CD4-positive, alpha-beta T cell treated with Interleukin-10 for 1 hour (primary cell): ENCODE measurements around the gene LRRFIP1.
A peak's percentile ranks its signal among the peaks of the same experiment; 100 is the strongest.
"Not testable (repeated sequence)": the region's sequence is repeated elsewhere in the genome, so short reads cannot be mapped to it uniquely, and the experiment has no call there.

Source experiments
- DNase-seq: peaks from one replicate; pipeline ENCODE4 v3.0.0-alpha.2; 2020

Gene LRRFIP1

DNA sequence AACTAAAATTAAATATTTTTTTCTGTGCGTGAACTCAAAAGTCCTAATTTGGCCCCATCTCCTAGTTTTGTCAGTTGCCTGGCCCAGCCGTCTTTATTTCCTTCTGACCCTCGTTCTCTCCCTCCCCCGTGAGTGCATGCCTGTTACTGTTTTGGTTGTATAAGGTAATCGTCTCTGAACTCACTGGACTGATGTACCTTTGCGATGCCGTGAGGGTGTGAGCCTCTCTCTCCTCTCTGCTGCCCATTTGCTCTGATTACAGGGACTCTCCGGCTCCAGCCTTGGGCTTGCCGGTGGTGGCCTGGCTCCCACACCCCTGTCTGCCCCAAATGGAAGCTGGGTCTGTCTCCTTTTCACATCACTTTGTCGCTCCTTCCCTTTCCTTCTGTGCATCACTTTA lies 104.7 kb downstream of the LRRFIP1 start:
- no peak for DNase-seq

DNA sequence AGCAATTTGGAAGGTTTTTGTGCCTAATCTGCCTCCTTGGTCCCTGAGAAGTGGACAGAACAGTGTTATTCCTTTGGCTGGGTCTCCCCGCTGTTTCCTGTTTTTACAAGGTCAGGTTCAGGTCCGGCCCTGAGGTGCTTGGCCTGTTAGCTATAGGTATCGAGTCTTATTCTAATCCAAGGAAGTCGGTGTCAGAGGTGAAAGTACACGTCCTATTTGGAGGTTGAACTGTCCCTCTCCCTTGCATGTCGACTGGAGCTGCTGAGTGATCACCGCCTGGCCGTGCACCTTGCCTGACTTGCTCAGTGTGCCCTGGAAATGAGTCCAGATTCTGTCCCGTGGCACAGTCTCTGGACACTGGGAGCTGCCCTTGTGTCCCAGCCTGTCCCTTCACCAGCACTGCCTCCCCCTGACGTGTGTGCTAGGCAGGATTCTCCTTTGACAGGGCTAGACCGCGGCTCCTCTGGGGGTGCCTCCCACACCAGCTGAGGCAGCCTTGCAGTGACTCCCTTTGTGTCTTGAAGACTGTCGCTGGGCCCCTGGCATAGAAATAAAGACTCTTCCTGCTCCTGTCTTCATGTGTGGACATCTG lies 105.5 kb downstream of the LRRFIP1 start:
- no peak for DNase-seq

DNA sequence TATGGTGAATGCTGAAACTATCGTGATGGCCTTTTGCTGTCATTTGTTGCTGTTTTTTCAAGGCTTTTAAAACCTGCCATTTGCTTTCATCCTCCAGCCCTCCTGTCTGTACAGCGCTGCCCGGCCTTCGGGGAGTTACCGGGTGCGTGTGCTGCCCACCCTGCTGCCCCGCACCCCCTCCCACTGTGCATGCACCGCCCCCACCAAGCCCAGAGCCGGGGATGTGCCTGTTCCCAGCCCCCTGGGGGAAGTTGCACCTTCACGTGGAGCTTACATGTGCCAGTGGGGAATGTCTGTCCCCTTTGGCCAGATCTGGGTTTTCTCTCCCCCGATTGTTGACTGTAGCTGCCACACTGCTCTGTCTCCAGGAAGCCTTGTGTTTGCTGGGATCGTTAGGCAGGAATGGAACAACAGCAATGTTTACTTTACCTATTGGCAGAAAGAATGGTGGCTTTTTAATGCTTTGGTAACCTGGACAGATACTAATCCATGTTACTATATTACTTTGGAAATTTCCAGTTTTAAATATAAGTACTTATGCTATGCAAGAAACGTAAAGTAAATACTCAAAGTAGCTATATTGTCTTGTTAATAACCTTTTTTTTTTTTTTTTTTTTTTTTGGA lies 106.4 kb downstream of the LRRFIP1 start:
- no peak for DNase-seq

- no peak for DNase-seq
These were observed 107.7 kb downstream of the LRRFIP1 start for GRCh38 chr2:237734905-237735623.

- DNase-seq: no peak
These were observed 108.4 kb downstream of the LRRFIP1 start for GRCh38 chr2:237735798-237736197.

- DNase-seq: no peak
These were observed 109.4 kb downstream of the LRRFIP1 start for GRCh38 chr2:237736783-237737182.

DNA sequence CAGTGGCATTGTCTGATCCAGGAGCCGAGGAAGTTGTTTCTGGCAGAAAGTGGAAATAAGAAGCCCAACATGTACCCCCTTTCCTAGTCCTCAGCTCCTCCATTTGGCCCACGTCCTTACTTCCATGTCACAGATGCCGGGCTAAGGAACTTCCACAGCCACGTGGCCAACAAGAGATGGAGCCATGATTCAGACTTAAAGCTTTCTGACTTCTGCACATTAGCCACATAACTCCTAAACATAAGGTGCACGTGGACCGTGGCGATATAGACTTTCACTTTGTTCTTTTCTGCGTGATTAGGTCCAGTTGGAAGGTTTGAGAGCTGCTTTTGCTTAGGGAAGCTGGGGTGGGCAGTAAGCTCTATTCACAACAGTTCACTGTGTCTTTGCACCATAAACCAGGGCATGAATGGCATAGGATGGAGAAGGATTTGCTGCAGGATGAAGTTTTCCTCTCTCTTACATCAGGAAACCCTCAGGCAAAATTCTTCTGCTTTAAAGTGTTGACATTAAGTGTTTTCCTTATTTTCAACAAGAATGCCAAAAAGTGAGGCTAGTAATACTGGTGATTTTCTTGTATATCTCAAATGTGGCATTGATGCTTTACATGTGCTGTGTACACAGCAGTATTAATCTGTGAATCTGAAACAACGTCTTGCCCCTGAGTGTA lies 109.9 kb downstream of the LRRFIP1 start:
- no peak for DNase-seq

DNA sequence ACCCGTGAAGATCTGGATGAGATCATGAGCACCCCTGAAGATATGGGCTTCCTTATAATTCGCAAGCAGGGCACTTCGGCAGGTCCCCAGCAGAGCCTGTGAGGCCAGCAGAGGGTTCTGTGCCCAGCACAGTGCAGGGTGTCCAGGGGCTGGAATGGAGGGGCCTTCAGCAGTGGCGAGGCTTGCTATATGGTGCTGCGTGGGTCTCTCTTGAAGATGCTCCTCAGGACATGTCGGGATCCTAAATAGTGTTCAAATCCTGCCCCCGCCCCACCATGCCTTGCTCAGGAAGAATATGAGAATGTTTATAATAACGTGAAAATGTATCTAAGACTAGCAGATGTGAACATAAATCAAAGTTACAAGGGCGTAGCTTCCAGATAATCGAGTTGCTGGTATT lies 110.9 kb downstream of the LRRFIP1 start:
- DNase-seq: no peak

GRCh38 chr2:237739101-237739500 lies 111.7 kb downstream of the LRRFIP1 start:
- DNase-seq: no peak

DNA sequence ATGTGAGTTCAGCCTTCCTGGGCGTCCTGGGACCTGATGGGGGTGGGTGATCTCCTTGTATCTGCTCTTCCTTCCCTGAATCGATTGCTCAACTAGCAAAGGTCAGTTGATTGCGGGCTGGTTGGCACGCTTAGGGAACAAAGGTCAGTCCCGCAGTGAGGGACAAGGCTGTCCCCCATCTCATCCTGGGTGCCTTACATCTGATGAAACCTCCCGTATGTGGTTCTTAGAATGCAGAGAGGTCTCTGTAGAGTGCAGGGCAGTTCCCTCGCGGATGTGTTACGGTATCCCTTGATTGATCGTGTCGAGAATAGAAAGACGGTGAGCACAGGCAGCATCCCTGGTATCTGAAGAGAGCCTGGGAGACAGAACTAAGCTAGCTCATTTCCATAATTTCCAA lies 114.8 kb downstream of the LRRFIP1 start:
- no peak for DNase-seq

GRCh38 chr2:237742614-237743013 lies 115.2 kb downstream of the LRRFIP1 start:
- no peak for DNase-seq

DNA sequence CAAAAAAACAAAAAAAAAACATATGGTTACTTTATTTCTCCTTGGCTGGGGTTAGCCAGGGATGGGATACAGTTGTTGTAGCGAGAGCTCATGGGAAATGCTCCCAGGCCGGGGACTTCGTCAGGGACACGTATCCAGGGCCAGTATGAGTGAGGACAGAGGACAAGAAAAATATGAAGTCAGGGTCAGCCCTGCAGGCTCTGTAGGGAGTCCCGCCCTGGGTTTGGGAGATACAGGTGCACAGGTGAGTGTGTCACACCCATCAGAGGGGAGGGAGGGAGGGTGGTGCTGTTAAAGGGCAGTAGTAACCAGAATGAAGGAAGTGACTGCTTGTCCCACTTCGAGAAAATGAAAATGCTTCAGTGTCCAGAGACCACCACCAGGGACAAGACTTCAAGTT lies 115.6 kb downstream of the LRRFIP1 start:
- no peak for DNase-seq

DNA sequence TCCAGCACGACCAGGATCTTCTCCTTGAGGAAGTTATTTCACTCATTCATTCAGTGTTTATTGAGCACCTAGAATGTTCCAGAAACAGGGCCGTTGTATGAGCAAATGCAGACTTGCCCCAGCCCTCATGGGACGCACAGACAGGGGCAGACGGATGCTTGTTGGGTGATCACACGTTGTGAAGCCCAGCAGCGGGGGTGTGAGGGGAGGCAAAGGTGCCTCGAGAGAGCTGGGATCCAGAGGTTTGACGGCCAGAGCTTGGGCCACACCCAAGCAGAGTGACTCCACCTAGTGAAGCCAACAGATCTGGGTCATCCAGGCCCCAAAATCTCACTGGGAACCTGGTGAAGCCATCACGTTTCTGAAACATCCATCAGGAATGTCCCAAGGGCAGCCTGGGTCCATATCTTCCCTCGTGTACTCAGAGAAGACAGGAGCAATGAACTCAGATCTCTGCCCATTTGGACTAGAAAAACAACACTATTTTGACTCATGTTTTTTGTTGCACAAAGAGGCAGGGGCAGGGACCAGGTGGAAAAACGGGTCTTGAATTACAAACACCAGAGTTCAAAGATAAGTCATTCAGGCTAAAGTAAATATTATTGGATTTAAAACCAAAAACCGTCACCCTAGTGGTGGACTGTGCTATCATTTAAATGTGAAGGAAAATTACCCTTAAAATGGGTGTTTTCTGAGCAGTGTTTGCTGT lies 116.3 kb downstream of the LRRFIP1 start:
- no peak for DNase-seq

DNA sequence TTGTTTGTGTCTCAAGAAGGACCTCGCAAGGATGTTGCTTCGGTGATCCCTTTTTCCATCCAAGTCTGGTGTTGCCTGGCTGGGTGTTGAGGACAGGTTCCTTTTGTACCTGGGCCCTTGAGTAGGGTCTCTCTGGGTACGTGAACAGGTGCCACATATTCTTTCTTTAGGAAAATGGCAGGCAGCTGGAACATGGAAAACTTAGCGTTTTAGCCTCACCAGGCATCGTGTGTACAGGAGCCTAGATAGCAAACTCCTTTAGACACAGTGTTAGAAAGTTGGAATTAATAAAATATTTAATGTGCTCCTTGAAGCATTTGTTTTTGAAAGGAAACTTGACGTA lies 116.9 kb downstream of the LRRFIP1 start:
- DNase-seq: no peak

- DNase-seq: peak; percentile 81
These were observed 117.3 kb downstream of the LRRFIP1 start for GRCh38 chr2:237744613-237745249.

DNA sequence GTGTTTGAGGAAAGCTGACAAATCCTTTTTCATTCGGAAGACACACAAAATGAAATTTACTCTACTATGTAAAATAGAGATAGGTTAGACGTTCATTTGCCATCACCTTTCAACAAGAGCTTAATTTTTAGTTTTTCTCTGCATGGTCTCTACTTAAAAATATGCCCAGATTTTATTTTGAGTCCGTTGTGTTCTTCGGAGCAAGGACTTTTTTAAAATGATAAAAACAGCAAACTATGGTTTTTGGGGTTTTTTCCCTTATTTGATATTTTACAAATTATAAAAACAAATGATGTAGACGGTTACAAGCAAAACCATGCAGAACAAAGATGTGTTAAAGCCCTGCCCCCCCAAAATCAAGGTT lies 117.8 kb downstream of the LRRFIP1 start:
- DNase-seq: no peak

DNA sequence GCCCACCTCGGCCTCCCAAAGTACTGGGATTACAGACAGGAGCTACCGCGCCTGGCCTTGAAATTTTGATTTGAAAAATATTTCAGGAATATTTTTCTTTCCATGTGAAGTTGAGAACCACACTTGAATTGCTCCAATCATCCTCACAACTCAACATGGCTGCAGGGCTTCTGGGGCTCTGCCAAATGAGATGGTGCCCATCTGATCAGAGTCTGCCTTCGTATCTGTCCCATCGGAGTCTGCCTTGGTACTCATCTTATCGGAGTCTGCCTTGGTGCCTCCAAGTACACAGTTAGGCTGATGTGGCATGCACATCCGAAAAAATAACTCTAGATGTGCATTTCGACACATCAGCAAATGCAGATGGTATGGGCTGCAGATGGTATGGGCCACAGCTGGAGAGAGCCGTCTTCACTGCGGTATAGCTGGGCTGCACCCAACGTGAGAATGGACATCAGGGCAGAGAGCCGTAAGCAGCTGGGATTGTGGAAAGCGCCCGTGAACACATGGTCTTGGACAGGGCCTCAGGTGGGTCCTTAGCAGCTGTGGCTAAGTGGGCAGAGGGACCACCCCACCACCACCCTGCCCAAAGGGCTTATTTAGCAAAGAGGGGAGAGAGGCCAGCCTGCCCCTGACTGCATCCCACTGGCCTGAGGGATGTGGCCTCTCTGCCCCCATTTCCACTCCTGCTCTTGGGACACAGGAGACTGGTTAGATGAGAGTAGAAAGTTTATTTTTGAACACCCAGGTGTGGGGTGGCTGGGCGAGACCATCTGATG lies 119.1 kb downstream of the LRRFIP1 start:
- no peak for DNase-seq

- no peak for DNase-seq
These were observed 119.8 kb downstream of the LRRFIP1 start for GRCh38 chr2:237747189-237747588.

GRCh38 chr2:237749002-237749401 lies 121.6 kb downstream of the LRRFIP1 start:
- DNase-seq: no peak

- DNase-seq: no peak
These were observed 122.6 kb downstream of the LRRFIP1 start for GRCh38 chr2:237749961-237750360.

GRCh38 chr2:237750441-237750840 lies 123.1 kb downstream of the LRRFIP1 start:
- not testable (repeated sequence) for DNase-seq

GRCh38 chr2:237752761-237753165 lies 125.4 kb downstream of the LRRFIP1 start:
- DNase-seq: peak; percentile 41
